Transverse colon (tissue), 4 donors: ENCODE results near the gene LRRC7.

Source experiments
- CTCF ChIP-seq, 5 experiments: fragments of 200-600 bp in 3 of 5; fragments of 450-650 bp in 2 of 5; sonication (generic) in 3 of 5; IDR thresholded peaks; 1 replicate in 2 of 5; 2 replicates in 3 of 5; pipeline ENCODE4 v1.5.1; 2016 to 2017; ENCODE audit warnings: antibody characterized with exemption in 5 of 5, inconsistent platforms in 3 of 5, mild to moderate bottlenecking in 2 of 5, moderate library complexity in 1 of 5
- EP300 ChIP-seq: sonication (generic); formaldehyde crosslinking; IDR thresholded peaks from one replicate; pipeline ENCODE4 v1.6.1; 2017; ENCODE audit warnings: antibody characterized with exemption, low read depth
- POLR2AphosphoS5 ChIP-seq, 3 donors: sonication (generic); formaldehyde crosslinking; IDR thresholded peaks; one replicate each; pipeline ENCODE4 v1.6.1; 2016; ENCODE audit warnings: antibody characterized with exemption in 3 of 3

DNA sequence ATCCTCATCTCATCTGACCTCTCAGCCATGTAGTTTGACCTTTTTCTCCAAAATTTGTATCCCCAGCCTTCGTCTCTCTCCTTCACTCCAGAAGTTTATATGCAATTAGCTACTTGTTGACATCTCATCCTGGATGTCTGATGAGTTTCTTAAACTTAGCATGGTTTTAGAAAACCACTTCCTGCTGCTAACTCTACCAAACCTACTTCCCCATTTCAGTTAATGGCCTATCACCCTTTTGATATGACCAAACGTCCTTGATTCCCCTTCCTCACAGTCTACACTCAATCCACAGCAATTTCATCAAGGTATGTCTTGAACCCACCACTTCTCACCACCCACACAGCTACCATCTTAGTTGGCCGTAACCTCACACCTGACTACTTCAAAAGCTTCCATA is 515.8 kb downstream of the LRRC7 start:
- TF ChIP-seq CTCF (IDR thresholded peaks at IDR 0.05) = no peak
- no peak for TF ChIP-seq POLR2AphosphoS5 (IDR thresholded peaks at IDR 0.05)
- no peak for TF ChIP-seq EP300
